ENCODE results near the gene ZNF566.
A peak's percentile ranks its signal among the peaks of the same experiment; 100 is the strongest.
"Not testable (repeated sequence)": the region's sequence is repeated elsewhere in the genome, so short reads cannot be mapped to it uniquely, and the experiment has no call there.

The ZNF566 gene

DNA sequence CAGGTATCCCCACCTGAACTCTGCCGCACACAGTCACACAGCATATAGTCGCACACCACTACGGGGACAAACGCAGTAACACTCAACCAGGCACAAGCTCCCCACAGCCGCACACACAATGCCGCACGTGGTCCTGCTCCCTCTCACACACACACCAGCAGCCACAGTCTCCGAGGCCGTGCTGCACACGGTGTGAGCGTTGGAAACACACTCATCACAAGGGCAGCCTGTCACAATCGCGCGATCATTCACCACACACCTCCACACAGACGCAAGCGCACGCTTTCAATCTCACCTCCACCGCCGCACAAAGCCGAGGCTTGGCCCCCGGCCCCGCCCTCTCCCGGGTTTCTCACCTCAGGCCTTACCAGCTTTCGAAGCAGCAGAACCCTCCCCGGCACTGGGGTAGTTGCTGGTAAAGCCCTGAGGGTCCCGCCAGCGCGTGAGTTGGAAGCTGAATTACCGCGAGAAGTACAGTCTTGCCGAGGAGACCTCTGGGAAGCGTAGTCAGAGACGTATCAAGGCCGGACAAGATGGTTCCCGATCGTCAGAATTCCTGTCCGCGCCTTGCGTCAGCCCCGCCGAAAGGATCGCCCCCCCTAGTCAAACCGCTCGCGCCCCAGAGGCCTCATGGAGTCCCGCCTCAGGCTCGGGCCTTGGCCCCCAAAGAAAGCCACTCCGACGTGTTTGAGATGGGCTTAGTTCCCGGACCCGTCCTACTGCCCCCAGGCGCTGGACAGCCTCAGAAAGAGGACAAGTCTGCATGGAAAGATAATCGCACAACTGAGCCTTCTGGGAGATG lies at the start of gene ZNF566:
ZNF566 (minus strand) TSS at position 444 of the 802 bp plus-strand sequence. CDS start 13,004 bp downstream, outside the sequence.
- peak; percentile 80 to 93 for DNase-seq (ENCODE audit: low read depth in 1 of 2, low spot score in 1 of 2)

DNA sequence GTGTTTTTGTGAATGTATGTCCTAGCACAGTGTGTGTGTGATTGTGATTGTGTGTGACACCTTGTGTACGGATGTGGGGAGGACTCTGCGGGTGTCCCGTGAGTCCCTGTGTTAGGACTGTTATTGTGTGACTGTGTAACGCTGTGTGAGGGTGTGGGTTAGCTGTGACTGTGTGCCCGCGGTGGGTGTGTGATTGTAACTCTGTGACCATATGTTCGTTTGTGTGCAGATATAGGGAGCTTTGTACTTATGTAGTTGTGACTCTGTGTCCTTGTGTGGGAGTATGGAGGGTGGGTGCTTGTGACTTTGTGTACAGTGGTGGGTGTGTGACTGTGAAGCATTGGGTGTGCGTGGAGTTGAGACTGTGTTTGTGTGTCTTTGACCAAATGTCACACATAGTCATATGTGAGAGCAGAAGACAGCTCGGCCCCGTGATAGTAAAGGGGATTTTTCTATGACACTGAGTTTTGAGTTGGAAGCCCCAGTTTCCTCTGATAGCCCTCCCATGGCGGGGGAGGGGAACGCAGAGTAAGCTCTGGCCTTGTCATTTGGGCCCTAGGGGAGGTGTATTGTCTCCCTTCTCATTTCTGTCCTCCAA lies 39.7 kb upstream of the ZNF566 start:
- peak in 1 of 2 donors; percentile 4 for DNase-seq (ENCODE audit: low read depth in 1 of 2, low spot score in 1 of 2)

GRCh38 chr19:36528194-36528920 lies 39.0 kb upstream of the ZNF566 start, which contains the start of gene ZNF260:
TSS of gene ZNF260 (minus strand) at chr19:36528271. CDS start at chr19:36515238, 13,033 bp downstream.
- DNase-seq (ENCODE audit: low read depth in 1 of 2, low spot score in 1 of 2): peak; percentile 86 to 94

DNA sequence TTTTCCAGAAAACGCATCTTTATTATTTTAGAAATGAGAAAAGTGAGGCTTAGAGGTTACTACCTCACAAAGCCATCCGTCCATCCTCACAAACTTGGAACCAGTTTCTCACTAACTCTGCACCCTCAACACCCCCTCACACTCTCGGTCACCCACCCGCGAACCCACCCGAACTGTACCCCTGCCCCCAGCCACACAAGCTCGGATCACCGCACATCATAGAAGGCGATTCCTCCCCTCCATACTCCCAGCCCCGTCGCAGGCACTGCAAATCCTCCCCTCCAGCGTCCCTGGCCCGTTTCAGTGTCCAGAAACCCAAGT lies 38.5 kb upstream of the ZNF566 start:
- no peak for DNase-seq (ENCODE audit: low read depth in 1 of 2, low spot score in 1 of 2)

DNA sequence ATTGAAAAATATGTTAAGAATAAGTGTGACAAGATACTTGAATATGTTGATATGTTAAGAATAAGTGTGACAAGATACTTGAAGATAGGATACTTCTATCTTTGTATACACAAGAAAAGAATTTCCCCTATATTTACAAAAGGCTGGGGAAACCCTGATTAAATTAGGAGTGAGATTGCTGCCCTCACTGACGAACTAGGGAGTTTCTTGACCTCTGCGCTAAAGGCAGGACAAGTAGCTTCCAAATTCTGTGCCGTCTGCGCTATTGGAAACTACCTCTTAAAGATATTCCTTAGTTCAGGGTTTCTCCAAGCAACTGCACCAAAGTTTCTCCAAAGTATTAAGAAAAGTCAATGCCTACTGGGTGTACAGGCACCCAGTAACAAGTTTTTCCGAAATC lies 38.0 kb upstream of the ZNF566 start:
- DNase-seq (ENCODE audit: low read depth in 1 of 2, low spot score in 1 of 2): no peak

GRCh38 chr19:36526581-36526980 lies 37.2 kb upstream of the ZNF566 start:
- DNase-seq (ENCODE audit: low read depth in 1 of 2, low spot score in 1 of 2): no peak

GRCh38 chr19:36524617-36525016 lies 35.3 kb upstream of the ZNF566 start:
- DNase-seq (ENCODE audit: low read depth in 1 of 2, low spot score in 1 of 2): no peak

- DNase-seq (ENCODE audit: low read depth in 1 of 2, low spot score in 1 of 2): no peak
Observed at GRCh38 chr19:36514012-36514612, 24.8 kb upstream of the ZNF566 start.

DNA sequence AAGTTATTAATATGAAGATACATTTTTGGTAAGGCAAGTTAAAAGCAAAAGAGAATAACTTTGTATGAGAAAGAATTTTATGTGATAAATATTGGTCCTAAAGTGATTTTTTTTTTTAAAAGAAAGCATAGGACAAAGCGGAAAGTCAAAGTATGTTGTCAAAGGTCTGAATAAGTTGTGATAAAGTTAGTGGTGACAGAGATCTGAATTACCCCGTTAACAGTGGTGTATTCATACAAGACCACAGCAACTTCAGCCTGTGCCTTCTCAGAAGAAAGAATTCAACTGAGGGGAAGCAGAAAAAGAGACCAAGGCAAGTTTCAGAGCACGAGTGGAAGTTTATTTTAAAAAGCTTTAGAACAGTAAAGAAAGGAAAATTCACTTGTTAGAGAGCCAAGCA lies 19.0 kb upstream of the ZNF566 start:
- no peak for DNase-seq (ENCODE audit: low read depth in 1 of 2, low spot score in 1 of 2)

DNA sequence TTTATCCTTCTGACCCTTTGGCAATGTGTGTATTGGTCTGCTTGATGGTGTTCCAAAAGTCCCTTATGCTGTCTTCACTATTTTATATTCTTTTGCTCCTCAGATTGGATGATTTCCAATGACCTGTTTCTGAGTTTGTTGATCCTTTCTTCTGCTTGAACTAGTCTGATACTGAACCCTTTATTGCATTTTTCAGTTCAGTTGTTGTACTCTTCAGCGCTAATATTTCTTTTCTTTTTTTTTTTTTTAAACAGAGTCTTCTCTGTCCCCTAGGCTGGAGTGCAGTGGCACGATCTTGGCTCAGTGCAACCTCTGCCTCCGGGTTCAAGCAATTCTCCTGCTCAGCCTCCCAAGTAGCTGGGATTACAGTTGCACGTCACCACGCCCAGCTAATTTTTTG lies 12.6 kb upstream of the ZNF566 start:
- DNase-seq (ENCODE audit: low read depth in 1 of 2, low spot score in 1 of 2): no peak

GRCh38 chr19:36497001-36497400 lies 7.6 kb upstream of the ZNF566 start:
- DNase-seq (ENCODE audit: low read depth in 1 of 2, low spot score in 1 of 2): no peak

GRCh38 chr19:36492689-36493453 lies 3.5 kb upstream of the ZNF566 start:
- DNase-seq (ENCODE audit: low read depth in 1 of 2, low spot score in 1 of 2): not testable (repeated sequence)

GRCh38 chr19:36490846-36491245 lies 1.5 kb upstream of the ZNF566 start:
- DNase-seq (ENCODE audit: low read depth in 1 of 2, low spot score in 1 of 2): not testable (repeated sequence)

DNA sequence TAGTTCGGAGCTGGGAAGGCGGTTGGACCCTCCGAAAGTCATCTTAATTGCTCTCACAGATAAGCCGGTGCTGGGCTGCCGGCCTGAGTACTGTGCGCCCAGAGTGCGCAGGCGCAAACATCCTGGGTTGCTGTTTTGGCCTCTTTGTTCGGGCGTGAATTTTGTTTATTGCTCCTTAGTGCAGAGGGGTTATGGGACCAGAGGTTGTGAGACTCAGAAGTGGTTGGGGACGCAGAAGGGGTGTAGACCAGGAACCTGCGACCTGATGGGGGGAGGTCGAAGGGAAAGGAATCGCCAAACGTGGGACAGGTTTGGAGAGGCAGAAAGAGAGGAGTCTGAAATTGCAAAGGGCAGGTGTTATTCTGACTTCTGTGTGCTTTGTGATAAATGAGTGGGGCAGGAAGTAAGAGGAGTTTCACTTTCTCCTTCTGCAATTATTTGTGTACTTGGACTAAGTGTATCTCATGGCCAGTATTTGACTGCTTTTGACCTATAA lies 607 bp upstream of the ZNF566 start:
- peak in 1 of 2 donors; percentile 64 for DNase-seq (ENCODE audit: low read depth in 1 of 2, low spot score in 1 of 2)

GRCh38 chr19:36488846-36489117 lies 579 bp downstream of the ZNF566 start:
- DNase-seq (ENCODE audit: low read depth in 1 of 2, low spot score in 1 of 2): no peak

DNA sequence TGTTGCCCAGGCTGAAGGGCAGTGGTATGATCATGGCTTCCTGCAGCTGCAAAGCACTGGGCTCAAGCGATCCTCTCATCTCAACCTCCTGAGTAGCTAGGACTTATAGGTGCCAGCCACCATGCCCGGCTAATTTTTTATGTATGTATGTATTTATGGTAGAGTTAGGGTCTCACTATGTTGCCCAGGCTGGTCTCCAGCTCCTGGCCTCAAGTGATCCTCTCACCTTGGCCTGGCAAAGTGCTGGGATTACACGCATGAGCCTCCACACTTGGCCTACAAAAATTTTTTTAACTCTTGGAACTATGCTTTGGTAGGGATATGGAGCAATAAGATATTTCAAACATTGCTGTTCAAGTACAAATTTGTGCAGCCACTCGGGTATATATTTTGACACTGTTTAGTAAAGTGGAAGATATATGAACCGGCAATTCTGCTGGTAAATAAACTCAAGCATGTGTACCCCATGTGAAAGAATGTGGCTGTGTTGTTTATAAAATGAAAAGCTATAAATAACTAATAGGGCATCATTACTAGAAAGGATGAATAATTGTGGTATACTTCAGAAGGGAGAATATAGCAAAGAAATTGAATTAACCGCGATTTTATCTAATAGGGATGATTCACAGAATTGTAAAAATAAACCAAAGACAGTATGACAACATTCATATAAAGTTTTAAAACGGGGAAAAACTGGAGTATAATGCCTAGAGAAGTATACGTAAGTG lies 1.1 kb downstream of the ZNF566 start:
- DNase-seq (ENCODE audit: low read depth in 1 of 2, low spot score in 1 of 2): no peak

GRCh38 chr19:36483653-36484052 lies 5.7 kb downstream of the ZNF566 start:
- DNase-seq (ENCODE audit: low read depth in 1 of 2, low spot score in 1 of 2): no peak

DNA sequence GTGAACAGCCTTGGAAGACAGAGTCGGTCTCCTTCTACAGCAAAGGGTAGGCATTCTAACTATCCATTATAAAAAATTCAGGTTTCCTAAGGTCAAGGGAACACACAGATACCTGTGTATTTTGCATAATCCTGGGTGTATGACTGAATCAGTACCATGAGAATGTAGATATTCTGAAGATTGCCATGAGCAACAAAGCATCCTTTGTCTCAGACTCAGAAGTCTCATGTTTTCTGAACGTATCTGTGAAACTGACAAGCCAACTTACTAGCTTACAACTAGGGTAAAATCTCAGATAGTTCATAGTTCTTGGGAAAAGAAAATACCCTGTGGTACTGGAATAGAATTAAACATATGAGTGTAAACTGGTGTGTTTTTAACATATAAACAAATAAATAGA lies 6.5 kb downstream of the ZNF566 start:
- DNase-seq (ENCODE audit: low read depth in 1 of 2, low spot score in 1 of 2): no peak

GRCh38 chr19:36460046-36460445 lies 29.3 kb downstream of the ZNF566 start:
- DNase-seq (ENCODE audit: low read depth in 1 of 2, low spot score in 1 of 2): no peak

GRCh38 chr19:36456831-36457230 lies 32.5 kb downstream of the ZNF566 start:
- no peak for DNase-seq (ENCODE audit: low read depth in 1 of 2, low spot score in 1 of 2)
